GM12875 (cell line): ENCODE measurements around the gene TP53TG5.
A peak's percentile ranks its signal among the peaks of the same experiment; 100 is the strongest.

Source experiments
- H3K4me3 ChIP-seq: one replicate; pipeline ENCODE4 v1.5.1; 2011; ENCODE audit warnings: low read depth, low read length, control low read depth
- CTCF ChIP-seq: IDR thresholded peaks from 2 replicates; pipeline ENCODE4 v1.5.1; 2011; ENCODE audit warnings: low read depth, mild to moderate bottlenecking, control low read depth, inconsistent platforms, low read length, moderate library complexity, borderline replicate concordance; ENCODE audit not compliant: insufficient read depth

Gene TP53TG5

GRCh38 chr20:45373353-45374100 lies 4.6 kb downstream of the TP53TG5 start:
- peak; percentile 91 for TF ChIP-seq CTCF
- H3K4me3 ChIP-seq = peak overlapping the region; percentile 25

- no peak overlapping the region for H3K4me3 ChIP-seq
- TF ChIP-seq CTCF = no peak
Measured at GRCh38 chr20:45372646-45373352, 5.3 kb downstream of the TP53TG5 start.

- no peak for TF ChIP-seq CTCF
- no peak overlapping the region for H3K4me3 ChIP-seq
Measured at GRCh38 chr20:45372241-45372640, 5.9 kb downstream of the TP53TG5 start.

GRCh38 chr20:45370571-45371160 lies 7.5 kb downstream of the TP53TG5 start:
- no peak overlapping the region for H3K4me3 ChIP-seq
- TF ChIP-seq CTCF = no peak

- TF ChIP-seq CTCF = no peak
- H3K4me3 ChIP-seq = no peak overlapping the region
Measured at GRCh38 chr20:45368221-45368980, 9.7 kb downstream of the TP53TG5 start.

- no peak overlapping the region for H3K4me3 ChIP-seq
- TF ChIP-seq CTCF = no peak
Measured at GRCh38 chr20:45367126-45367525, 11.0 kb downstream of the TP53TG5 start.
